K562 (cell line): ENCODE results near the gene CD164L2. TPM values are rescaled to one million over a fixed set of nuclear protein-coding genes. Genes with fewer than 3 reads are reported as not detected.
A peak's percentile ranks its signal among the peaks of the same experiment; 100 is the strongest.

ENCODE experiments used
- ARHGAP35 ChIP-seq: fragments of 450-650 bp; IDR thresholded peaks from 2 replicates; pipeline ENCODE4 v1.6.1; 2018; ENCODE audit not compliant: partially characterized antibody
- ARID1B ChIP-seq: fragments of 450-650 bp; IDR thresholded peaks from 2 replicates; pipeline ENCODE4 v1.6.1; 2016; ENCODE audit warnings: antibody characterized with exemption, mild to moderate bottlenecking, inconsistent platforms
- BMI1 ChIP-seq: fragments of 150-350 bp; IDR thresholded peaks from 2 replicates; pipeline ENCODE4 v1.6.1; 2014; ENCODE audit warnings: low read length
- CAMTA2 ChIP-seq: fragments of 250-450 bp; sonication (Bioruptor Pico); conservative IDR thresholded peaks from 2 replicates; pipeline ENCODE4 v1.5.1; 2022
- CEBPZ ChIP-seq: fragments of 150-350 bp; IDR thresholded peaks from 2 replicates; pipeline ENCODE4 v1.6.1; 2014; ENCODE audit warnings: low read depth, mild to moderate bottlenecking, low read length, borderline replicate concordance
- CREB3L1 ChIP-seq: fragments of 450-650 bp; IDR thresholded peaks from 2 replicates; pipeline ENCODE4 v1.6.1; 2014; ENCODE audit warnings: low read depth, mild to moderate bottlenecking, moderate library complexity, borderline replicate concordance
- CREBBP ChIP-seq: IDR thresholded peaks from one replicate; pipeline ENCODE4 v1.6.1; 2012; ENCODE audit warnings: low read depth, mild to moderate bottlenecking, control low read depth, inconsistent platforms, low read length
- CXXC5 ChIP-seq: fragments of 250-450 bp; sonication (Bioruptor Pico); IDR thresholded peaks from 2 replicates; pipeline ENCODE4 v1.8.0; 2022; ENCODE audit warnings: inconsistent platforms, mild to moderate bottlenecking, moderate library complexity
- E2F3 ChIP-seq: fragments of 250-450 bp; sonication (Bioruptor Pico); IDR thresholded peaks from 2 replicates; pipeline ENCODE4 v1.4.0; 2020; ENCODE audit warnings: mild to moderate bottlenecking
- EP400 ChIP-seq: fragments of 450-650 bp; IDR thresholded peaks from 2 replicates; pipeline ENCODE4 v1.6.1; 2017; ENCODE audit warnings: antibody characterized with exemption, mild to moderate bottlenecking, moderate library complexity
- ETV1 ChIP-seq: fragments of 450-650 bp; conservative IDR thresholded peaks from 2 replicates; pipeline ENCODE4 v1.6.1; 2016; ENCODE audit warnings: missing genetic modification characterization, control low read depth, low read depth, missing compliant biosample characterization
- HDAC3 ChIP-seq: fragments of 450-650 bp; IDR thresholded peaks from 2 replicates; pipeline ENCODE4 v1.6.1; 2018; ENCODE audit warnings: borderline replicate concordance, mild to moderate bottlenecking, moderate library complexity; ENCODE audit not compliant: partially characterized antibody
- HMGXB4 ChIP-seq: sonication (generic); formaldehyde crosslinking; IDR thresholded peaks from 2 replicates; pipeline ENCODE4 v1.8.1; 2023; ENCODE audit warnings: mild to moderate bottlenecking, missing genetic modification reagents
- HSF4 ChIP-seq: fragments of 250-450 bp; sonication (Bioruptor Pico); IDR thresholded peaks from 2 replicates; pipeline ENCODE4 v2.1.2; 2022; ENCODE audit warnings: mild to moderate bottlenecking, moderate library complexity, borderline replicate concordance
- NFATC3 ChIP-seq: fragments of 450-650 bp; IDR thresholded peaks from 2 replicates; pipeline ENCODE4 v1.6.1; 2017; ENCODE audit warnings: mild to moderate bottlenecking
- PURB ChIP-seq: sonication (generic); formaldehyde crosslinking; IDR thresholded peaks from 2 replicates; pipeline ENCODE4 v1.9.0; 2021; ENCODE audit warnings: low read depth, mild to moderate bottlenecking, missing genetic modification reagents
- SAFB ChIP-seq: fragments of 200-400 bp; formaldehyde crosslinking; IDR thresholded peaks from 2 replicates; pipeline ENCODE4 v1.6.1; 2017; ENCODE audit warnings: low read depth, low read length, borderline replicate concordance
- SRSF3 ChIP-seq: fragments of 200-400 bp; formaldehyde crosslinking; IDR thresholded peaks from 2 replicates; pipeline ENCODE4 v1.6.1; 2016; ENCODE audit warnings: mild to moderate bottlenecking, low read length, moderate library complexity; ENCODE audit not compliant: insufficient read depth
- ZC3H8 ChIP-seq: fragments of 450-650 bp; IDR thresholded peaks from 2 replicates; pipeline ENCODE4 v1.6.1; 2017
- ZFP30 ChIP-seq: fragments of 250-450 bp; sonication (Bioruptor Pico); IDR thresholded peaks from 2 replicates; pipeline ENCODE4 v1.8.0; 2022; ENCODE audit warnings: moderate library complexity, mild to moderate bottlenecking, inconsistent platforms, borderline replicate concordance
- ZFP36 ChIP-seq: fragments of 150-350 bp; IDR thresholded peaks from 2 replicates; pipeline ENCODE4 v1.6.1; 2018; ENCODE audit warnings: low read length, low read depth; ENCODE audit not compliant: partially characterized antibody
- ZNF165 ChIP-seq: fragments of 250-450 bp; sonication (Bioruptor Pico); IDR thresholded peaks from 2 replicates; pipeline ENCODE4 v1.4.0; 2020; ENCODE audit warnings: borderline replicate concordance
- ZNF316 ChIP-seq: fragments of 450-650 bp; IDR thresholded peaks from 2 replicates; pipeline ENCODE4 v1.6.1; 2016
- ZNF354B ChIP-seq: fragments of 250-450 bp; sonication (Bioruptor Pico); IDR thresholded peaks from 2 replicates; pipeline ENCODE4 v1.4.0; 2020
- polyA plus RNA-seq, 8 experiments: library from polyadenylated mRNA; depleted of rRNA in 4 of 8; stranded (reverse) in 5 of 8; unstranded in 3 of 8; fragments of >200 nt; fragmentation: Nextera tagmentation in 2 of 8; fragmentation: Illumina TruSeq in 1 of 8; extraction: Ambion mirVana in 2 of 8; extraction: Trizol in 1 of 8; gene quantifications; 2 replicates each; pipeline versions ENCODE4 v1.2.1 to v1.2.3, GENCODE V29; 2011 to 2014; ENCODE audit warnings: inconsistent platforms in 1 of 8, missing spikeins in 1 of 8
- total RNA-seq, 7 experiments: library from RNA; depleted of rRNA in 6 of 7; stranded (reverse); fragments of >200 nt in 6 of 7; fragmentation: Illumina TruSeq in 2 of 7; extraction: Trizol in 2 of 7; gene quantifications; 2 replicates each; pipeline versions ENCODE4 v1.2.1 to v1.2.3, GENCODE V29; 2011 to 2021; ENCODE audit warnings: low replicate concordance in 1 of 7

The CD164L2 gene
- total and polyA plus RNA-seq, 9 of the 15 experiments (the other 6 are each of a cell fraction or from before 2014, with no cell fraction given), result 0.08 to 0.92 (median 0.38) TPM; not detected in 1

- TF ChIP-seq CREB3L1 (peak; percentile 58; the same call in 1 of the 2 replicates), ZNF165 (no peak), PURB (no peak), ZNF354B (CRISPR knock-in tag) (no peak), SRSF3 (no peak), SAFB (no peak), HMGXB4 (CRISPR knock-in tag) (peak; percentile 59; the same call in 1 of the 2 replicates), ARID1B (no peak; the same call in 1 of the 2 replicates), BMI1 (no peak), HSF4 (CRISPR knock-in tag) (no peak), CREBBP (no peak), ZFP36 (no peak), HDAC3 (no peak), EP400 (no peak; the same call in 1 of the 2 replicates), ARHGAP35 (no peak), E2F3 (CRISPR knock-in tag) (peak; percentile 80), CXXC5 (CRISPR knock-in tag) (peak; percentile 94), ZC3H8 (no peak), ZFP30 (CRISPR knock-in tag) (no peak), ZNF316 (no peak), NFATC3 (no peak), ETV1 (tag) (peak; percentile 61; the same call in 1 of the 2 replicates), CEBPZ (no peak), CAMTA2 (CRISPR knock-in tag) (no peak)
Observed at GRCh38 chr1:27366411-27367159, 16.5 kb downstream of the CD164L2 start, which contains the start of gene MAP3K6 (continued).
